GM19351 (cell line): ENCODE data around the gene PHLDA2.
"Not testable (repeated sequence)": the region's sequence is repeated elsewhere in the genome, so short reads cannot be mapped to it uniquely, and the experiment has no call there.

Experiments
- ATAC-seq: cut with Tn5 transposase; IDR thresholded peaks from one replicate; pipeline ENCODE4 v1.9.1; 2021; ENCODE audit warnings: mild to moderate bottlenecking, moderate library complexity; ENCODE audit not compliant: unreplicated experiment

Gene PHLDA2

GRCh38 chr11:2945031-2945756 is 16.0 kb upstream of the PHLDA2 start:
- no peak for ATAC-seq

GRCh38 chr11:2944530-2944929 is 15.3 kb upstream of the PHLDA2 start:
- no peak for ATAC-seq

GRCh38 chr11:2943711-2944118 is 14.5 kb upstream of the PHLDA2 start:
- ATAC-seq, result no peak

- ATAC-seq, result no peak
Observed at GRCh38 chr11:2942872-2943710, 13.9 kb upstream of the PHLDA2 start.

- ATAC-seq, result no peak
Observed at GRCh38 chr11:2942447-2942846, 13.2 kb upstream of the PHLDA2 start.

- no peak for ATAC-seq
Observed at GRCh38 chr11:2940921-2941821, 12.0 kb upstream of the PHLDA2 start.

GRCh38 chr11:2940147-2940920 is 11.1 kb upstream of the PHLDA2 start:
- no peak for ATAC-seq

GRCh38 chr11:2938458-2939418 is 9.5 kb upstream of the PHLDA2 start:
- ATAC-seq, result not testable (repeated sequence)

GRCh38 chr11:2937641-2938457 is 8.6 kb upstream of the PHLDA2 start:
- ATAC-seq, result not testable (repeated sequence)

- ATAC-seq, result no peak
Observed at GRCh38 chr11:2934611-2935239, 5.5 kb upstream of the PHLDA2 start.

GRCh38 chr11:2934021-2934550 is 4.9 kb upstream of the PHLDA2 start:
- ATAC-seq, result no peak

GRCh38 chr11:2933375-2934020 is 4.3 kb upstream of the PHLDA2 start:
- ATAC-seq, result no peak

GRCh38 chr11:2932850-2933251 is 3.6 kb upstream of the PHLDA2 start:
- ATAC-seq, result no peak

GRCh38 chr11:2931771-2932738 is 2.8 kb upstream of the PHLDA2 start:
- no peak for ATAC-seq

- ATAC-seq, result no peak
Observed at GRCh38 chr11:2931420-2931746, 2.2 kb upstream of the PHLDA2 start.
